HL-60 (cell line): ENCODE results near the gene POC1A.

Experiments used
- POLR2AphosphoS5 ChIP-seq: IDR thresholded peaks from 2 replicates; pipeline ENCODE4 v1.6.1; 2012; ENCODE audit warnings: low read depth
- SPI1 ChIP-seq: IDR thresholded peaks from 2 replicates; pipeline ENCODE4 v1.6.1; 2012; ENCODE audit warnings: low read depth, mild to moderate bottlenecking, borderline replicate concordance
- TF ChIP-seq, protein P1 (sequence below): IDR thresholded peaks from one replicate; pipeline ENCODE4 v1.5.1; 2011; ENCODE audit warnings: low read length, control low read depth, inconsistent platforms; ENCODE audit not compliant: insufficient read depth
- TF ChIP-seq, protein P2 (sequence below): IDR thresholded peaks from 2 replicates; pipeline ENCODE4 v1.6.1; 2012; ENCODE audit warnings: low read depth; ENCODE audit not compliant: insufficient replicate concordance

DNA sequence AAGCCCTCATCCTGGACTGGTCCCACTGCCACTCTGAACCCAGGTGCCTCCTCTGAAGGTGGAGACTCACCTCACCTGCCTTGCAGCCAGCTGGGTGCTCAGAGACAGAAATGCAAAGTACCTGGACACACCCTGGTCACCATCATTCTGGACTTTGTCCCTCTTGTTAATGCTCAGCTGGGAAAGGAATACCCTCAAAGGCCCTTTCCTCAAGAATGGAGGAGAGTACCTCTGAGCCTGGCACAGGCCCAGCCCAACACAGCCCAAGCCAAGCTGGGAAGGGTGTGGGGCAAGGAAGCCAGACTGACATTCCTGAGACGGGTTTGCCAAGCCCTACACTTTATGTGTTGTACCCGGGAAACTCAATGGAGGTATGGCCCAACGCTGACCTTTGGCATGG is 42.8 kb upstream of the POC1A start:
- TF ChIP-seq, protein P1, sequence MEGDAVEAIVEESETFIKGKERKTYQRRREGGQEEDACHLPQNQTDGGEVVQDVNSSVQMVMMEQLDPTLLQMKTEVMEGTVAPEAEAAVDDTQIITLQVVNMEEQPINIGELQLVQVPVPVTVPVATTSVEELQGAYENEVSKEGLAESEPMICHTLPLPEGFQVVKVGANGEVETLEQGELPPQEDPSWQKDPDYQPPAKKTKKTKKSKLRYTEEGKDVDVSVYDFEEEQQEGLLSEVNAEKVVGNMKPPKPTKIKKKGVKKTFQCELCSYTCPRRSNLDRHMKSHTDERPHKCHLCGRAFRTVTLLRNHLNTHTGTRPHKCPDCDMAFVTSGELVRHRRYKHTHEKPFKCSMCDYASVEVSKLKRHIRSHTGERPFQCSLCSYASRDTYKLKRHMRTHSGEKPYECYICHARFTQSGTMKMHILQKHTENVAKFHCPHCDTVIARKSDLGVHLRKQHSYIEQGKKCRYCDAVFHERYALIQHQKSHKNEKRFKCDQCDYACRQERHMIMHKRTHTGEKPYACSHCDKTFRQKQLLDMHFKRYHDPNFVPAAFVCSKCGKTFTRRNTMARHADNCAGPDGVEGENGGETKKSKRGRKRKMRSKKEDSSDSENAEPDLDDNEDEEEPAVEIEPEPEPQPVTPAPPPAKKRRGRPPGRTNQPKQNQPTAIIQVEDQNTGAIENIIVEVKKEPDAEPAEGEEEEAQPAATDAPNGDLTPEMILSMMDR, result no peak
- no peak for TF ChIP-seq SPI1
- TF ChIP-seq, protein P2, sequence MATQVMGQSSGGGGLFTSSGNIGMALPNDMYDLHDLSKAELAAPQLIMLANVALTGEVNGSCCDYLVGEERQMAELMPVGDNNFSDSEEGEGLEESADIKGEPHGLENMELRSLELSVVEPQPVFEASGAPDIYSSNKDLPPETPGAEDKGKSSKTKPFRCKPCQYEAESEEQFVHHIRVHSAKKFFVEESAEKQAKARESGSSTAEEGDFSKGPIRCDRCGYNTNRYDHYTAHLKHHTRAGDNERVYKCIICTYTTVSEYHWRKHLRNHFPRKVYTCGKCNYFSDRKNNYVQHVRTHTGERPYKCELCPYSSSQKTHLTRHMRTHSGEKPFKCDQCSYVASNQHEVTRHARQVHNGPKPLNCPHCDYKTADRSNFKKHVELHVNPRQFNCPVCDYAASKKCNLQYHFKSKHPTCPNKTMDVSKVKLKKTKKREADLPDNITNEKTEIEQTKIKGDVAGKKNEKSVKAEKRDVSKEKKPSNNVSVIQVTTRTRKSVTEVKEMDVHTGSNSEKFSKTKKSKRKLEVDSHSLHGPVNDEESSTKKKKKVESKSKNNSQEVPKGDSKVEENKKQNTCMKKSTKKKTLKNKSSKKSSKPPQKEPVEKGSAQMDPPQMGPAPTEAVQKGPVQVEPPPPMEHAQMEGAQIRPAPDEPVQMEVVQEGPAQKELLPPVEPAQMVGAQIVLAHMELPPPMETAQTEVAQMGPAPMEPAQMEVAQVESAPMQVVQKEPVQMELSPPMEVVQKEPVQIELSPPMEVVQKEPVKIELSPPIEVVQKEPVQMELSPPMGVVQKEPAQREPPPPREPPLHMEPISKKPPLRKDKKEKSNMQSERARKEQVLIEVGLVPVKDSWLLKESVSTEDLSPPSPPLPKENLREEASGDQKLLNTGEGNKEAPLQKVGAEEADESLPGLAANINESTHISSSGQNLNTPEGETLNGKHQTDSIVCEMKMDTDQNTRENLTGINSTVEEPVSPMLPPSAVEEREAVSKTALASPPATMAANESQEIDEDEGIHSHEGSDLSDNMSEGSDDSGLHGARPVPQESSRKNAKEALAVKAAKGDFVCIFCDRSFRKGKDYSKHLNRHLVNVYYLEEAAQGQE, result no peak
- no peak for TF ChIP-seq POLR2AphosphoS5
